Stimulated activated naive CD8-positive, alpha-beta T cell treated with anti-CD3 and anti-CD28 coated beads, Interleukin-15, Interleukin-2, amounts not matched to agents 100 U/mL and 50 U/mL, for 24 hours (primary cell): Measurements from ENCODE around the gene SEPTIN10.
"Not testable (repeated sequence)": the region's sequence is repeated elsewhere in the genome, so short reads cannot be mapped to it uniquely, and the experiment has no call there.

Experiments
- ATAC-seq: fragments of 150-1000 bp; cut with Tn5 transposase; one replicate; pipeline ENCODE4 v1.10.0; 2021
- DNase-seq: peaks from one replicate; pipeline ENCODE4 v3.0.0; 2021

SEPTIN10 gene

DNA sequence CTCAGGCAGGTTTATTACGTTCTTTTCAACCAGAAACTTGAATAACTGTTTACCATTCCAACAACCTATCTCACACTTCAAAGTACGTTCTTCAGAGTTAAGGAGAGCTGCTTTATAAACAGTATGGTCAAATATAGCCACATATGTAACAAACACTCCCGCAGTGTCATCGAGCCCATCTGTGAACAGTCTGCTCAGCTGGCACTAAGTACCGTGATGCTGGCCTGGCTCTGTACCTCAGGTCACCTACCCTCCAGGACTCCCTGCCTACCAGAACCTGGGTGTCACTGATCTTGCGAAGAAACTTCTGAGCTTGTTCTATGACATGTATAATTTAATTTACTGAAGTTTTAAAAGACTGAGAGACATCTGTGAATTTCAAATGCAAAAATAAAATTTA lies 71.4 kb downstream of the SEPTIN10 start:
- no peak for DNase-seq
- ATAC-seq = no peak

DNA sequence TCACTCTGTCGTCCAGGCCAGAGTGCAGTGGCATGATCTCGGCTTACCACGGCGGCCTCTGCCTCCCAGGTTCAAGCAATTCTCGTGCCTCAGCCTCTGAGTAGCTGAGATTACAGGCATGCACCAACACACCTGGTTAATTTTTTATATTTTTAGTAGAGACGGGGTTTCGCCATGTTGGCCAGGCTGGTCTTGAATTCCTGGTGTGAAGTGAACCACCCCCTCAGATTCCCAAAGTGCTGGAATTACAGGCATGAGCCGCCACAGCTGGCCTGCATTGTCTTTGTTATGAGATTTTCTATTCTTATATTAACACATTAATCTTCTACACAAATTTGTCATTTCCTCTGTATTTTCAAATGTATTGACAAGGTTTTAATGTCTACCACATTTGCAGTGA lies 75.2 kb downstream of the SEPTIN10 start:
- no peak for ATAC-seq
- DNase-seq = no peak

DNA sequence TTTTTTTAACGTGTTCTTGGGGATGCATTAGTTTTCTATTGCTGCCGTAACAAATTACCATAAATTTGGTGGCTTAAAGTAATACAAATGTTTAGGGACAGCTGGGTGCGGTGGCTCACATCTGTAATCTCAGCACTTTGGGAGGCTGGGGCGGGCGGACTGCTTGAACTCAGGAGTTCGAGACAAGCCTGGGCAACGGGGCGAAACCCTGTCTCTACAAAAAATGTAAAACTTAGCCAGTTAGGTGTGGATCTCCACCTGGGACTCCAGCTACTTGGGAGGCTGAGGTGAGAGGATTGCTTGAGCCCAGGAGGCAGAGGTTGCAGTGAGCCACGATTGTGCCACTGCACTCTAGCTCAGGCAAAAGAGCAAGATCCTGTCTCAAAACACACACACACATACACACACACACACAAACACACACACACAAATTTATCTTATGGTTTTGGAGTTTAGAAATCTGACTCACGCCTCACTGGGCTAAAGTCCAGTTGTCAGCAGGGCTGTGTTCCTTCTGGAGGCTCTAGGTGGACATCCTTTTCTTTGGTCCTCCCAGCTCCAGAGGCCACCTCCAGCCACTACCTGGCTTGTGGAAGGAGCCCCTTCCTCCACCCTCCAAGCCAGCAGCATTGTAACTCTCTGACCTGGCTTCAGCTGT lies 76.1 kb downstream of the SEPTIN10 start:
- ATAC-seq = no peak

DNA sequence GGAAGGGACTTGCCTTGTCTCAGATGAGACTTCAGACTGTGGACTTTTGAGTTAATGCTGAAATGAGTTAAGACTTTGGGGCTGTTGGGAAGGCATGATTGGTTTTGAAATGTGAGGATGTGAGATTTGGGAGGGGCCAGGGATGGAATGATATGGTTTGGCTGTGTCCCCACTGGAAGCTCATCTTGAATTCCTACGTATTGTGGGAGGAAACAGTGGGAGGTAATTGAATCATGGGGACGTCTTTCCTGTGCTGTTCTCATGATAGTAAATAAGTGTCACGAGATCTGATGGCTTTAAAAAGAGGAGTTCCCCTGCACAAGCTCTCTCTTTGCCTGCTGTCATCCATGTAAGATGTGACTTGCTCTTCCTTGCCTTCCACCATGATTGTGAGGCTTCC lies 77.2 kb downstream of the SEPTIN10 start:
- ATAC-seq, DNase-seq: not testable (repeated sequence)

More for the DNA sequence above, 76.1 kb downstream of the SEPTIN10 start:
- no peak for DNase-seq

DNA sequence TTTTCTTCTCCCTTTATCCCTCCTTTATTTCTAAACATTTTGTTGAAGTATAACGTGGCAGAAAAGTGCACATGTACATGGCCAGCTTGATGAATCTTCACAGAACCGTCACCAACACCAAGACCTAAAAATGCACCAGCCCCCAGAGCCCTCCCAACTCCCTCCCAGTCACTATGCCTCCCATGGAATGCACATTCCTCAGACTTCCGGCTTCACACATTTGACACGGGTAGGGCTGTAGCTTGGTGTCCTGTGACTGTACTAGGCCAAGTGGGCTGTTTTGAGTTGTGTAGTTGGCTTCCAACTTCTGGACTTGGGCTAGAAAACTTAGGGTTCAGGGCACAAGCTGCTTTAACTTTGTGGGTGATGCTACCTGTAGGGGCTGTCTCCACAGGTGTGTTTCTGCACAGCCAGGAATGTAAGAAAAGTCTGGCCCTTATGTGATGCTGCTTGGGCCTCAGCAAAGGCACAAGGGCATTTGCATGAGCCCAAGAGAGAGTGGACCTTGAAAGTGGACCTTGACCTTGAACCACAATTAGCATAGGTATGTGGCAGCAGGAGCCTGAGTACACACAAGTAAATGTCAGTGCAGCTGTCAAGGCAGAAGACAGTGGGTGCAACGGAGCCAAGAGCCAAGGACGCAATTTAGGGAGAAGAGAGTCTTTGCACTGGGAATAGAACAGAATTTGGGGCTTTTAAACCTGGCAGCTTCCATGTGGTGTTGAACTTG lies 78.4 kb downstream of the SEPTIN10 start:
- DNase-seq = no peak
- no peak for ATAC-seq

DNA sequence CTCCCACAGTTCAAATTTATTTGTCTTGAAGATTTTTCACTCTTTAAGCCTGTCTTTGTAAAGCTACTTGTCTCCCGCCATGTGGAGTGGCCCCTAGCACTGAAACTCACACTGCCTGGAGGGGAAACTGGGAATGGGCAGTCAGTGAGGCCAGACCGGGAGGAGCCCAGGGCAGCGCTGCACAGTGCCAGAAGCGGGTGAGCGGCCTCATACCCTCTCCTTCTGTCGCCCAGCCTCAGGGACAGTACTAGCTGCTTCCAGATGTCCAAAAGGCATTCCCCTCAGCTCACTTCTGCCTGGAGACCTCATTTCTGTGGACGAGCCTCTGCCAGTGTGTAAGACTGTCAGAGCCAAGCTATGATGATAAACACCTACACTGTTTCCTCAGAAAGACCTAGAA lies 79.9 kb downstream of the SEPTIN10 start:
- ATAC-seq (no peak), DNase-seq (no peak)

DNA sequence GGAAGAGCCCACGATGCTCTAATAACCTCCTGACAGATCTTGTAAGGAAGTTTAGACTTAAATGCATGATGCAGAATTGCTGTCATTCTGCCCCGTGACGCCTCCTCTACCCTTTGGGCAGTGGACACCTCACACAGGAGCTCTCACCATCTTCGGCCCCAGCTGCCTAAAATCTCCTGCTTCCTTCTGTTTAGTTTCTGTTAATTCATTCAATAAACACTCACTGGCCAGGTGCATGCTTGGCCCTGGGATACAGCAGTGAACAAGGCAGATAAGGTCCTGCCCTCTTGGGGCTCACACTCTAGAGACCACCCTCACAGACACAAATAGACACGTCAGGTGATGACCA lies 81.1 kb downstream of the SEPTIN10 start:
- DNase-seq (no peak), ATAC-seq (no peak)

DNA sequence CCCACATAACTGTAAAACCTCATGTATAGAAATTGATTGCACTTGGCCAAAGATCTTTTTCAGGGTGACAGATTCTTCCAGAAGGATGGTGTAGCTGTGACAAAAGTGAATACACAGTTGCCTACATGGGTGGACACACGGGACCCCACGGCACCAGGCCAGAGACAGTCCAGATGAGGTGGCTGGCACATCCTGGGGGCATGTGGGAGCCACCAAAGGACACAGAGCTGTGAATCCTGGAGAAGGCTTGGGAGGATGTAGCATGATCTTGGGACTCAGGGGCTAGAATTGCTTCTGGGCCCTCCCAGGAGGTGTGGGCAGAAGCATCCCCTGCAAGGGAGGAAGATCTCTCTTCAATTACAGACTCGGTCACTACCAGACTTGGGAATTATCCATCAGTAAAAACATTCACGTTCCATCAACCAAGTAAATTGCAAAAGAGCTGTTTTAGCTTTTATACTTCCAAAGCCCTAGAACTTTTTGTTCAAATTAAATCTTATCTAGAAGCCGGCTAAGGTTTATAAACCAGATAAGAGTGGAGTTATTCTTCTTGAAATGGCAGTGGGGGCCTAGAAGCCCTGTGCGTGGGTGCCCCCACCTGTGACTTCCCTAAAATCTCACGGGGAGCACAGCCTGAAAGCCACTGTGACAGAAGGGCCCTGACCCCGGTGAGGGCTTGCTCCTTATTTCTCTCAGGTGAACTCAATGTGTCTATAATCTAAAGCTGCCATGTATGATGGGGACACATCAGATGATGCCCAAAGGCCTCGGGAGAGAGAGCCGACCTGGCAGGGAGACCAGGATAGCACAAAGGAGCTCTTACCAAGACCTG lies 81.7 kb downstream of the SEPTIN10 start:
- no peak for DNase-seq
- ATAC-seq = no peak

DNA sequence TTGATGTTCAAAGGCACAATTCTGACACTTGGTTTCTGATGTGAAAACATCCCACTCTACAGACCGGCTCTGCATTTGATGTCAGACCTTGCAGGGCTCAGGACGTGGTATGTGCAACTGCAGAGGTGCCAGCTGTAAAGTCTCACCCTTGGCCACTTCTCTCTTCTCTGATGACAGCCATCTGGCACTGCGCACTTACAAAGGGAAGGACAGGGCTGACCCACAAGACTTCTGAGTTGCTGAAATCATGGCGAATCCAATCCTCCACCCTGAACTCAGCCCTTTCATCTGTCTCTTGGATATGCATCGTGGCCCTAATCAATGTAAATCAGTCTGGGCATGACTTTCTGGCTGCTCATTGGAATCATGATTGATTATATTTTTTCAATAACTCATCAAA lies 82.5 kb downstream of the SEPTIN10 start:
- ATAC-seq = no peak
- no peak for DNase-seq

DNA sequence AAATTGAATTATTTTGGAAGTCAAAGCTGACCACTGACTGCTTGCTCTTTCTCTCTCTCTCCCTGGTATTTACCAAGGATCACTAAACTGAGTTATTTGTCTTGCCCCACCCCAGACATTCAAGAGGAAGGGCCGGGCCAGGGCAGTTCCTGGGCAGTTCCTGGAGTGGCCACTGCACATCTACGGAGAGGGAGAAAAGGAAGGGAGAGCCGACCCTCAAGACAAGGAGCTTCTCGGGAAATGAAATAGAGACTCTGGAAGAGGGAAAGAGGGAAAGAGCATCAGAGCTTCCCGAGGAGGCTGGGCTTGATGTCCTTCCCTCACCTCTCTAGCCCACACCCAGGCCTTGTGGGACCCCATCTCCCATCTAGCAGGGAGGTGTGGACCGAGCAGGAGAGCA lies 83.1 kb downstream of the SEPTIN10 start:
- no peak for DNase-seq
- ATAC-seq = no peak

DNA sequence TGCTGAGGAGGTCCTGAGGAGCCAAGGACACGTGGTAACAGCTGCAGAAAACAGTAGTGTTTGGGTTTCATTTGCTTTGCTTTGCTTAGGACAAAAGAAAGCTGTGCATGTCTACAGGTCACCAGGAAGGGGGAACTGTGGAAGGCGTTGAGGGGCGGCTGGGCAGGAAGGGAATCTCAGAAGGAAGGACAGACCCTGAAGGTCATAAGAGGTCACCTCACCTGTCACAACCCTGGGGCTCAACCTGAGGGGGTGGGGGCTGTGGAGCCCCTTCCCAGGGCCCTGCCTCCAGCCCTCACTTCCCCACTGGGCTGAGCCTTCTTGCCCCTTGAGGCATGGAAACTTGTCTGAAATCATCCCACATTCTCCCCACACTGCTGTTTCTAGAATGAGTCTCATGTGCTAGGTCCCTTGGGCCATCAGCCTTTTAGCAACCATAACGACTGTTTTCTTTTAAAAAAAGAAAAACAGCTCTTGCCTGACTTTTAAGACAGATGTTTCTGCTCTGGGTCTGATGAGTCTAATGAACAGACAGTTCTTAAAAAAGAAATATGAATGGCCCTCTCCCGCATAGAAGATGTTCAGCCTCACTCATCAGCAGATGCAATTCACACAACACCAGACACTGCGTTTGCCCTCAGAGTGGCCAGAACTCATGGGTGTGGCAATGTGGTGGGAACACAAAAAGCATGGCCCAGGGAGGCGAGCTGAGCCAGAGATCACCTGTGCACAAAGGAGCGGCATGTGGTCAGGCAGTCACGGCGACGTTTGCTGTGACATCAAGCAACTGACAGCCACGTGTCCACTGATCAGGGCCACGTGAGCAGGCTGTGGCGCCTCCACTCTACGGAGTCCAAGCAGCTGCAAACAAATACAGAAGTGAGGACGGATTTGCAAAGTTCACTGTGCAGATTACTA lies 84.0 kb downstream of the SEPTIN10 start:
- no peak for DNase-seq
- no peak for ATAC-seq

DNA sequence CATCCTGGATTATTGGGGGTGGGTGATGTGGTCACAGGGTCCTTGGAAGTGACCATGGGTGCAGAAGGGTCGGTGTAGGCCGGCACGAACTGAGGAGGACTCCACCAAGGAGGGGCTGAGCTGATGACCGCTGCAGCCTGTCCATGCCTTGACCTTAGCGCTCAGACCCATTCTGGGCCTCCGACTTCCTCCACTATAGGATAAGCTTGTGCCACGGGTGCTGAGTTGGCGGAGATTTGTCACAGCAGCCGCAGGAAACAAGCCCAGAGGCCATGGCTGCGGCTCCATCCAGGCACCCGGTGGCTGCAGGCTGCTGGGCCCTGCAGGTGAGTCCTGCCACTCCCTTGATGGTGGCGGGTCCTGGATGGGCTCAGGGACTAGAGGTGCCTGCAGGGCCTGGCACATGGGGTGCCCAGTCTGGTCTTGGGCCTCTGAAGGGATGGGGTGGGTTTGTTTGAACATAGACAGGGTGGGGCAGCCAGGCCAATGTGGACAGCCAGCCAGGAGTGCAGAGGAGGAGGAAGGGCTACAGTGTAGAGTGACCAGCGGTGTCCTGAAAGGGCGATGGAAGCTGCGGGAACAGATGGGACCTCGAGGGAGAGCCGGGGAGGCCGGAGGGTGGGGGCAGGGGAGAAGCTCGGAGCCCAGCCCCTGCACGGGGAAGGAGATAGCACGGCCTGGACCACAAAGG lies 84.8 kb downstream of the SEPTIN10 start:
- no peak for DNase-seq
- ATAC-seq = peak; percentile 25

DNA sequence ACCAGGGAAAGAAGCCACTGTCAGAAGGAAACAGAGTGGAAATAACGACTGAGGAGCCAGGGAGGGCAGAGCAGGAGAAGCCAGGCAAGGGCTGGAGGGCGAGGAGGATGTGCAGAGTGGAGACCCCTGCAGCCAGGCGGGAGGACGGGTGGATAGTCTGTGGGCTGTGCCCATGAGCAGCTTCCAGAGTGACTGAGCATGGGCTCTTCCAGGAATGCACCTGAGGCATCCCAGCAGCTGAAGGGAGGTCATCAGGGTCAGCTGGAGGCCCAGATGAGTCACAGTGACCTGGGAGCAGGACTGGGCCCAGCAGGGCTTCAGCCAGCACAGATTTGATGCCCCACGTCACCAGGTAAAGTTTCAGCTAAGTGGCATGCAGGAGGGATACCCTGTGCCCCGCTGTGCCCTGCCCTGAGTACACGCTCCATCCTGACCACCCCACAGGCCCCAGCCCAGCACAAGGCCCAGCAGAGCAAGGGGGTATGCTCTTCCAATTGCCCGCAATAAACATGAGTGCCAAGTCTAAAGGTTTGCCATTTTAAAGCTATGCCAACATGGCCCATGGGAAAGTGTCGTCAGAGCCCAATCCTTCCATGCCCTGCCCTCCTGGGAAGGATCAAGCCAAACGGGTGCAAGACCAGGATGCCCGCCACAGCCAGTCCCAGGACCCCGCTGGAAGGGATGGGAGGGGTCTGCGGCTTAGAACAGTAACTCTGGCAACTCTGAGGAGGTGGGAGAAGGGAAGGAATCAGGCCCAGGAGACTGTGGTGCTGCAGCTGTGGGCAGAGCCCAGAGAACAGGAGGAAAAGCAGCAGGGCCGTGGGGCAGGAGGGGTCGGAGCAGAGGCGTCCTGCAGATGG lies 85.7 kb downstream of the SEPTIN10 start:
- no peak for DNase-seq
- ATAC-seq = no peak

DNA sequence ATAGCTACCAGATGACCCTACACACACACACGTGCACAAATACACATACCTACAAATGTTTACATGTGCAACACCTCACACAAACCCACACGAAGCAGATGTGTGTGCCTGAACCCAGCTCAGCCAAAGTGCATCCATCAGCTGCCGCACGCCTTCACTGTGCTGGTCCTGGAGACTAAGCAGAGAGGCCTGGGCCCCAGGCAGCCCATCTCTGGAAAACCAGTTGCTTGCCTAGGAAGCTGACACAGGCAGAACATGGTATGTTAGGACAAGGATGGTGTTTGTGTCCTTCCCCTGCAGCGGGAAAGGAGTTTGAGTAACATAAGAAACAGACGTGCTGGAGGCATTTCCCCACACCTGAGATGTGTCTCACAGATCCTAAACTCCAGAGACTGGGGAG lies 86.7 kb downstream of the SEPTIN10 start:
- ATAC-seq = no peak
- no peak for DNase-seq

DNA sequence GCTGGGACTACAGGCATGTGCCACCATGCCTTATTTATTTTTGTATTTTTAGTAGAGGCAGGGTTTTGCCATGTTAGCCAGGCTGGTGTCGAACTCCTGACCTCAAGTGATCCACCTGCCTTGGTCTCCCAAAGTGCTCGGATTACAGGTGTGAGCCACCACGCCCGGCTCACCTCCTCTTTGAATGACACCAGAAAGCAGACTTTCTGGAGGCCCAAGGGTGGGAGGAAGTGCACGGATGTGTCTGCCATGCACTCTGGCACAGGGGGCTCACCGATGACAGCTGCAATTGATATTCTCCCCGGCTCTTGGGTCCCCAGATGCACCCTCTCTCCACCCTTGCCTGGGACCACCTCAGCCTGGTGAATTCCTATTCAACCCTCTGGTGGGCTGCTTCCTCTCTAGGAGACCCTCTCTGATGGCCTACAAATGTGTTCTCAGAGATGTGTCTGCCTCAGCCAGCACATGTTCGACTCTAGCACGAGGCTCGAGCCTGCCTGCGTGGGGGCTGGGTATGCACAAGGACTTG lies 87.3 kb downstream of the SEPTIN10 start:
- DNase-seq = no peak

DNA sequence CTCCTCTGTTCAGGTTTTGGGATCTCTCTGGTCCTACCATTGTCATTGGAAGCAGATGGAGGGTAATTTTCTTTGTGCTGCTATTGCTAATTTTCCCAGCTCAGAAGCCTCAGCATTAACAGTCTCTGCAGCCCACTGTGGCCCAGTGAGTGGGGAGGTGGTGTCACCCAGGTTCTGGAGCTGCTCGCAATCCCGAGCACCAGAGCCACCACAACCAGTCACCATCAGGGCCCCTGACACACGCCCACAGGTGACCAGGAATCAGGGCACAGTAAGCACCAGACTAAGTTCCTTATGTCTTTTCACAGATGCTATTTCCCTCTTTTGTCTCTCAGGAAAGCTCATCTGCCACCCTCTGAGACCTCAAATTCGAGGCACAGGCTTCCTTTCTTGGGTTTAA lies 87.9 kb downstream of the SEPTIN10 start:
- DNase-seq (no peak), ATAC-seq (no peak)

More for the DNA sequence above, 87.3 kb downstream of the SEPTIN10 start:
- no peak for ATAC-seq

DNA sequence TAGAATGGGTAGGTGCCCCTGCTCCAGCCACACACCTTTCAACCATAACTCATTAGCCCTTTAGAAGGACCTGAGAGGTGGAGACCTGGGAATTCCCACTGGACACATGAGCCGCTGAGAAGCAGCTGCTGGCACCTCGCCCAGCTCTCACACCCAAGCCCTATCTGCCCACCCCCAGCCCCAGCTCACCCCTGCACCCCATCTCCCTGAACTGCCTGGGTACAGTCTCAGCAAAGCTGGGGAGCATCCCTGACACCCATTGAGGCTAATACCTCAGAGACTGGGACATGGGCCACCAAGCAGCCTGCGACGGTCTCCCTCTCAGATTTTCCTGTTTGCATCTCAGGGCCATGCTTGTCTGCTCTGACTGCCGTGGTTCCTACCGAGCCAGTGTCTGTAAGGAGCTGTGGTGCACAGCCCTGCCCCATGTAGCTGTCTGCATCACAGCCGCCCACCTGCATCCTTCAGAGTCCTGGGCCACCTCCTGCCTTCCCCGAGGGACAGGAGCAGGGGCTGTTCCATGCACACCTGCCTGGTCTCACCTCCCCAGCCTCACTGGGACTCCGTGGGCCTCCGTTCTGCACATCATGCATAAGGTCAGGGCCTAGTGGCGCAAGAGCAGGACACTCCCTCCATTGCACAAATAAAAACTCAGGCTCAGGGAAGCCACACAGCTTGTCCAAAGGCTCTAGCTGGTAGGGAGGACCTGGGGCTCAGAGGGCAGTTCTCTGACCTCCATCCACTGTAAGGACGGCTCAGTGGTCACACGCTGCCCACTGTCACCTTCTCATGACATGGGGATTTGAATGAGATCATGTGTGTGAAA lies 90.0 kb downstream of the SEPTIN10 start:
- no peak for DNase-seq
- ATAC-seq = no peak

DNA sequence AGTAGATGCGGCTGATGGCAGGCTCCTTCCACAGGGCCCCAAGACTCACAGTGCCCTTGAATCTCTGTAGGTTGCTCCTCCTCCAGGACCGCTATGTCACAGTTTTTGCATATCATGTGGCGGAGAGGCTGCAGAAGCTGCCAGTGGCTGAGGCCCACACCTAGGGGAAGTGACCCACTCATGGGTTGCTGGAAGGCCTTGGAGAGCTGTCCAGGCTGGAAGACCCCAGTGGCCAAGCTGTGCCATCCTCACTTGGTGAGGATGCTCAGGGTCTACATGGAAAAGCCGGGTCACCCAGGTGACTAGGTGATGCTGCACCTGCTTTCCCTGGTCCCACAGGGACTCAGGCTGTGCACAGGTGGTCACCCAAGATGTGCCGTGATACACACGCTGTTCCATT lies 90.6 kb downstream of the SEPTIN10 start:
- DNase-seq (no peak), ATAC-seq (no peak)

DNA sequence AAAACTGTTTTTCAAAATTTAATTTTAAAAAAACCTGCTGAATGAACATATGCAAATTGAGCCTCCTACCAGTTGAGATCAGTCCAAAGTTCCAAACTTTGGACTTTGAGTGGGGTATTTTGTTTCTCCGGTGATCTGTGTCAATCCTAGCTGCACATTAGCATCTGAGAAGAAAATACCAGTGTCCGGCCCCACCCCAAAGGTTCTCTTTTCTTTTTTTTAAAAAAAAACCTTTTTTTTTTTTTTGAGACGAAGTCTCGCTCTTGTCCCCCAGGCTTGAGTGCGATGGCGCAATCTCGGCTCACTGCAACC lies 91.7 kb downstream of the SEPTIN10 start:
- no peak for ATAC-seq

More for the DNA sequence above, 91.7 kb downstream of the SEPTIN10 start:
- DNase-seq = no peak
